GM18519 (cell line): ENCODE measurements around the gene MAGEB1.
A peak's percentile ranks its signal among the peaks of the same experiment; 100 is the strongest.

Experiments
- ATAC-seq: cut with Tn5 transposase; IDR thresholded peaks from one replicate; pipeline ENCODE4 v1.9.1; 2021; ENCODE audit warnings: mild to moderate bottlenecking, moderate library complexity; ENCODE audit not compliant: unreplicated experiment, low FRiP score

The MAGEB1 gene, protein sequence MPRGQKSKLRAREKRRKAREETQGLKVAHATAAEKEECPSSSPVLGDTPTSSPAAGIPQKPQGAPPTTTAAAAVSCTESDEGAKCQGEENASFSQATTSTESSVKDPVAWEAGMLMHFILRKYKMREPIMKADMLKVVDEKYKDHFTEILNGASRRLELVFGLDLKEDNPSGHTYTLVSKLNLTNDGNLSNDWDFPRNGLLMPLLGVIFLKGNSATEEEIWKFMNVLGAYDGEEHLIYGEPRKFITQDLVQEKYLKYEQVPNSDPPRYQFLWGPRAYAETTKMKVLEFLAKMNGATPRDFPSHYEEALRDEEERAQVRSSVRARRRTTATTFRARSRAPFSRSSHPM

DNA sequence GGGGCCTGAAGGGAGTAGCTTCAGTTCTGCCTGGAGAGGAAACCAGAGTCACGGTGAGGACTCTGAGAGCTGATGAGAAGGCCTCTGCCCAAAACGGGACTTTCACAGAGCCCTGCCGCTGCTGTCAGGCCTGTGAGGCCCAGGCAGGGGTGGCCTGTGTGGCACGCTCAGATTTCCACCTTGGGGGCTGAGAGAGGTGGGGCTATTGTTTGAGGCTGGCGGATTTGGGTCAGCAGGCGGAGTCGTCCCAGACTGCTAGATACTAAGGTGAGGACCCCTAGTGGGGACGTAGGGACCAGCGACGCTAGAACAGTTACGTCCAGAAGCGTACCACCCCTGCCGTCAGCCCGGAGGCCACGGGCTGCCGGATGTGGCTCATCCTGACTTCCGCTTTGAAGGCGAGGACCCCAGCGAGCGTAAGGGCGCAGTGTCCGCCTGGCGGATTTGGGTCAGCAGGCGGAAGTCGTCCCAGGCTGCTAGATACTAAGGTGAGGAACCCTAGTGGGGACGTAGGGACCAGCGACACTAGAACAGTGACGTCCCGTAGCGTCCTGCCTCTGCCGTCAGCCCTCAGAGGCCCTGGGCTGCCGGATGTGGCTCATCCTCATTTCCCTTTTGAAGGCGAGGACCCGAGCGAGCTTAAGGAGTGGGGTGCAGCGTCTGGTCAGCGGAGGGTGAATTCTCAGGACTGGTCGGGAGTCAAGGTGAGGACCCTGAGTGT, at the start of gene MAGEB1:
Gene MAGEB1 (plus strand): TSS at position 378 of the 721 bp plus-strand sequence. CDS start 3,348 bp downstream, outside the sequence.
- ATAC-seq: no peak

DNA sequence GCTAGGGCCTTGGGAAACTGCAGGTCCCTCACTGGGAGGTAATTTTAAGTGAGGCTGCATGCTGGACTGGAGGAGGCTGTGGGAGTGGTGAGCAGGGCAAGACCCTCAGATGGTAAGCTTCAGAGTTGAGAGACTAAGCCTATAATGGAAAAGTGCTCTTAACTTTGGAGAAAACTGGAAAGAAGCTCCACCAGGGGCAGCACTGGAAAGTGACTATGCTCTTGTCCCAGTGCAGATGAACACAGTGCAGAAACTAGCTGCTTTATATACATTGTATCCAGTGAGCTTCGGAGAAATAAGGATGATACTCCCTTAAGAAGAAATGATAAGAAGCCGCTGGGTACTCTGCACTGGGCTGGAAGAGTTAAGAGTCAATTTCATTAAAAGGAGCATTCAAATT, 34.8 kb upstream of the MAGEB1 start:
- ATAC-seq: no peak

DNA sequence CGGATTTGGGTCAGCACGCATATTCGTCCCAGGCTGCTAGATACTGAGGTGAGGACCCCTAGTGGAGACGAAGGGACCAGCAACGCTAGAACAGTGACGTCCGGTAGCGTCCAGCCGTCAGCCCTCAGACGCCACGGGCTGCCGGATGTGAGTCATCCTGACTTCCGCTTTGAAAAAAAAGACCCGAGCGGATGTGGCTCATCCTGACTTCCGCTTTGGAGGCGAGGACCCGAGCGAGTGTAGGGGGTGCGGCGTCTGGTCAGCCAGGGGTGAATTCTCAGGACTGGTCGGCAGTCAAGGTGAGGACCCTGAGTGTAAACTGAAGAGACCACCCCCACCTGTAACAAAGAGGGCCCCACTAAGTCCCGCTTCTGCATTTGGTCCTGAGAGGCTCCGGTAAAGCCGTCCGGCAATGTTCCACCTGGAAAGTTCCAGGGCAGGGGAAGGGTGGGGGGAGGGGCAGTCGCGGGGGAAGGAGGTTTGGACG, 31.5 kb upstream of the MAGEB1 start, which contains the start of gene MAGEB2:
Gene MAGEB2 (plus strand): TSS at position 207 of the 487 bp plus-strand sequence. CDS start 3,018 bp downstream, outside the sequence.
- no peak for ATAC-seq

DNA sequence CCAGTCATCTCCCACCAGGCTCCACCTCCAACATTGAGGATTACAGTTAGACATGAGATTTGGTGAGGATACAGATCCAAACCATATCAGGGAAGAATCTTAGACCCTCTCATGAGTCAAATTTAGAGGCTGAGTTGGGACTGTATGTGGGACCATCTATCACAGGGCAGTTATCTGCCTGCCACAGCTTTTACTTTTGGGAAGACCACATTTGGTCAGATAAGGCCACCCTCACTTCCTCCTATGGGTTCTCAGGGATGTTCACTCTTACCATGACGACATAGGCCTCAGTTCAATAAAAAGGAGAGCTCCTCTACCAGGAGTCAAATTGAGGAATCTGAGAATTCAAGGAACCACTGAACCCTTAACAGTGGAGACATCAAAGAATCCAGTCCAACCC, 29.5 kb upstream of the MAGEB1 start:
- no peak for ATAC-seq

DNA sequence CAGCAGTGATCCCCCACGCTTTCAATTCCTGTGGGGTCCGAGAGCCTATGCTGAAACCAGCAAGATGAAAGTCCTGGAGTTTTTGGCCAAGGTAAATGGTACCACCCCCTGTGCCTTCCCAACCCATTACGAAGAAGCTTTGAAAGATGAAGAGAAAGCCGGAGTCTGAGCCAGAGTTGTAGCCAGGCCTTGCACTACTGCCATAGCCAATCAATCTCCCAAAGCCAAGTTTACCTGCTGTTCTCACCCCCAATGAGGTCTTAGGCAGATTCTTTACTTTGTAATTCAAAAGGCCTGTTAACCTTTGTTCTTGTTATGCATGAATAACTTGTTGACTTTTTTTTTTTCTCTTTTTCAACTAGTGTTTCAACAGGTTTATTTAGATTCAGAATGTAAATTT, 27.6 kb upstream of the MAGEB1 start:
- no peak for ATAC-seq

DNA sequence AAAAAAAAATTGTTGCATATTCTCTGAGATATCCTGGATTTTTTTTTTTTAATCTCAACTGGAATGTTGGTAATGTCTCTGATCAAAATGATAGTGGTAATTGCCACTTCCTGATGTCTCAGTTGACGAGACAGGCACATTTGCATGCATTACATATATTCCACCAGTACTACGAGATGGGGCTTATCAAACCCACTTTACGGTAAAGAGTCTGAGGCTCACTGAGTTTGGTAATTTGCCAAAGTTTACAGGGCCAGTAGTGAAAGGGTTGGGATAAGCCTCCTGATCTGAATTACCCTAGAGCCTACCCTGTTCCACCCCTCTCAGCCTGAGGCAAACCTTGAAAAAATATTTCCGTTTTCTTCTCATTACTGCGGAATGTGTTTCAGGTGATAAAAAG, 26.3 kb upstream of the MAGEB1 start:
- no peak for ATAC-seq

DNA sequence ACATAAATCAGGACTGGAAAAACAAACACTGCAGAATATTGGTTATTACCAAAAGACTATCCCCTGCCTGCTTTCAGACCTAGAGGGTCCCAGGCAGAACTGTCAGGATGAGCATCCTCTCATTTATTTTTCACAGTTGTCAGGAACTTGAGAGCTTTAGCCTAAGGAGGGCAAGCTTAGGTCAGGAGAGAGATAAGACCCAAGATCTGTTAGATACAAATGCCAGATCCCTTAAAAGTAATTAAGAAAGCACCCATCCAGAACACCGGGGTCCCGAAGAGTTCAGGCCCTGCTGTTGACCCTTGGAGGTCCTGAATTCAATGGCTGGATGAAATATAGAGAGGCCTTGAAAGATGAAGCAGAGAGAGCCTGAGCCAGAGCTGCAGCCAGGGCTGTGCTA, 22.4 kb upstream of the MAGEB1 start:
- ATAC-seq: no peak

DNA sequence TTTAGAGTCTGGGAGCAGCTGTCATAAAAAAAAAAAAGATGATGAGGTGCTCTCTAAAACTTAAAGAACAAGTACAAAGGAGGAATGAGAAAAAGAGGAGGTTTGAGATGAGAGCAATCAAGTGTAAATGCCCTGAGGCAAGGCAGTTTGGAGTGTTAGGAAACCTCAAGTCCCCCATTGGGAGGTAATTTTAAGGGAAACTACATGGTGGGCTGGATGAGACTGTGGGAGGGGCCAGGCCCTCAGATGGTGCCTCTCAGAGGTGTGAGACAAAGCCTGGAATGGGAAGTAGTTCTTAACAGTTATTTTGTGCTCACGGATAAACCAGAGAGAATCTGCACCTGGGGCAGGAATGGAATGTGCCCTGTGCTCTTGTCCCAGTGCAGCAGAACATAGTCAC, 18.4 kb upstream of the MAGEB1 start:
- no peak for ATAC-seq

DNA sequence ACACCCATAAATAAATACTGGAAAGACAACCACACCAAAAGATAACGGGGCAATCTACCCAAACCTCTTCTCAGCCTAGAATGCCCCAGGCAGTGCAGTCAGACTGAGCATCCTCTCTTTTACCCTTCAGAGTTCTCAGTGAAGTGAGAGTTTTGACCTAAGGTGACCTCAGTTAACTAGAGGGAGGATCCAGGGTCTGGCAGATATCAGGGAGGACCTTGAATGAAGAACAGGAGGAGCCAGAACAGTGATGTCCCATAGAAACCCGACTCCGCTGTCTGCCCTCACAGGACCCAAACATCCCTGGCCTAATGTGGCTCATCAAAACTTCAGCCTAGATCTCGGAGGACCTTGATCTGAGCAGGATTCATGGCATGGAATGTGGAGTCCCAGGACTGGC, 16.6 kb upstream of the MAGEB1 start, which contains the start of gene MAGEB3:
Gene MAGEB3 (plus strand): TSS at position 263 of the 400 bp plus-strand sequence. CDS start 5,268 bp downstream, outside the sequence.
- no peak for ATAC-seq

DNA sequence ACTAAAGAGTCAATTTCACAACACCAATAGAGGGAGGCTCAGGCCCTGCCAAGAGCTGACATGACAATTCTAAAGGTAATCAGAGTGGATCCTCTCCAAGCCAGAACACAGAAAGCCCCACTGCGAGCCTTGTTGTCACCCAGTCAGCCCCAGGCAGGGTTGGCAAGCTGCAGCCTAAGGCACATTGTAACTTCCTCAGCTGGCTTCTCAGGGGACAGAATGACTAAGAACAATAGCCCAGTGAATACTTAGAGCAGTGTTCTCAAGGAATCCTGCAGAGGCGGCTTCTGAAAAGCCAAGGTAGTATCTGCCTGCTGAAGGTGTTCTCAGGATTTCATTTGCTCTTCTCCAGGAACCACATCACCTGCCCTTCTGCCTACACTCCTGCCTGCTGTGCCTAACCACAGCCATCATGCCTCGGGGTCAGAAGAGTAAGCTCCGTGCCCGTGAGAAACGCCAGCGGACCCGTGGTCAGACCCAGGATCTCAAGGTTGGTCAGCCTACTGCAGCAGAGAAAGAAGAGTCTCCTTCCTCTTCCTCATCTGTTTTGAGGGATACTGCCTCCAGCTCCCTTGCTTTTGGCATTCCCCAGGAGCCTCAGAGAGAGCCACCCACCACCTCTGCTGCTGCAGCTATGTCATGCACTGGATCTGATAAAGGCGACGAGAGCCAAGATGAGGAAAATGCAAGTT, 5.1 kb upstream of the MAGEB1 start, which contains the start of gene MAGEB4:
Gene MAGEB4 (plus strand): TSS at position 277 of the 692 bp plus-strand sequence. CDS start 136 bp downstream, at position 413.
- ATAC-seq: no peak

DNA sequence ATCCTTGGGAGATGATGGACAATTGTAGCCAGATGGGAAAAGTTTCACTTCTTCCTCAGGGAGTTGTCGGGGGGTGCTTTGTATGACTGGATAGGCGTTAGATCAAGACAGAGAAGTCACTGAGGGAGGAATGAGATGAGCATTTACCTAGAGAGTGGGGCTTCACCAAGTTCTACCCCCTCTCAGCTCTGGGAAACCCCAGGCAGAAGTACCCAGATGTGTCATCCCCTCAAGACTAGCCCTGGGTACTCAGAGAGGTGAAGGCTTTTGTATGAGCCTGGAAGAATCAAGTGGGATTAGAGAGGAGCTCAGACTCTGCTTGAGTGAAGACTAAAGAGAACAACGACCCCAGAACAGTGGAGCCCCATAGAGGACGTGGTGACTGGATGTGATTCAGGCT, 1.9 kb downstream of the MAGEB1 start:
- peak; percentile 60 for ATAC-seq

DNA sequence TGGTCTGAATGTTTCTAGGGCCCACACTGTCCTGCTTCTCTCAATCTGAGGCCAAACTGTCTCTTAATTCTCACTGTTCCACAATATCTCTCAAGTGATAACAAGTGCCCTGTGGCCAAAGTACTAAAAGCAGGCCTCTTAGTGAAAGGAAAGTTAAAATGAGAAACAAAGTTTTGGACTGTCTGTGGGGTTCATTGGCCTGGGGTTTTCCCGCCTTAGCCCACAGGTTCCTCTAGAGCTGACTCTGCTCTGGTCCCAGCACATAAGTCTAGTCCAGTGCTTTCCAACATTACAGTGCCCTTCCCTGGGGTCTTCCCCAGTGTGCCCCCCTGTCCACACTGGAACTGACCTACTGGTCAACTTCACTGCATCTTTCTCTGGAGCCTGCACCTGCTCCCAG, 6.3 kb downstream of the MAGEB1 start:
- ATAC-seq: no peak

DNA sequence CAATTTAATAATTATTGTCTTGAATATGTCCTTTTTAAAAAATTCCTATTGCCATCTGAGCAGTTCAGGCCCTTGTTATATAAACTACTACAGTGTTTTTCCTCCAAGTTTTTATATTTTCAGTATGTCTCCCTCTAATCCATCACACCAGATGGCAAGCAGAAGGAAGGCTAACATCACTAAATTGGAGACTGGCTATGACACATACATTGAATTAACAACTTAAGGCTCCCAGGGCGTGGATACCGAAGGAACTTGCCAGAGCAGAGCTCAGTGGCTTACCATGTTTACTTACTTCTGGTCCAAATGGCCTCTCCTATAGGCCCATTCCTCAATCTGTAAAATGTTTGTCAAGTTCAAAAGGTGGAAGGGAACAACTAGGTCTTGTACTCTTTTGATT, 13.0 kb downstream of the MAGEB1 start:
- no peak for ATAC-seq

DNA sequence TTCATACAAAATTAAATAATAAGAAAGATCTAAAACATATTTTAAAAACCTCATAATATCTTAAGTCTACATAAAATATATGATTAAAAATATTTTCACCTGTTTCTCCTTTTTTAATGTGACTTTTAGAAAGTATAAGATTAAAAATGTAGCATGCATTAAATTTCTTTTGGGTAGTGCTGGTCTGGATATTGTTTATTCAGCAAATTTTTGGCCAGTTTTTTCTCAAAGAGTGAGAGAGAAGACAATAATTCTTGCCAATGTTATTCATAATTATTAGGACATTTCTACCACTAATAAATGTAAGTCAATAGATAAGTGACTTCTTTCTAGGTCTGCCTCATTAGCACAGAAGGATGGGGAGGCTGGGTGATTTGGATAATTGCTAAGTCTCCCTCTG, 14.1 kb downstream of the MAGEB1 start:
- no peak for ATAC-seq

DNA sequence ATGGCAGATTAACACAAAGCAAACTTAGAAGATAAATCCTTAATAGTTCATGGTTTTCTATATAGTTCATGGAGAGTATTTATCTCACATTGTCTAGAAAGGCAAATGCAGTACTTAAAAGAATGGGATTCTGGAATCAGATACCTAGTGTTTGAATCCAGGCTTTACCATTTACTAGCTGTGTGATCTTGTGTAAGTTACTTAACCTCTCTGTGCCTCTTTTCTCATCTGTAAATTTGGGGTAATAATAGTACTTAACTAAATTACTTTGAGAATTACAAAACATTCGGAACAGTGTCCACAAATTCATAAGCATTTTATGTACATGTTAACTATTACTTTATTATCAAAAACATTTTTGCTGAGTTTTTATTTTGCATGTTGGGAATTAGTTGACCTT, 15.8 kb downstream of the MAGEB1 start:
- ATAC-seq: no peak

DNA sequence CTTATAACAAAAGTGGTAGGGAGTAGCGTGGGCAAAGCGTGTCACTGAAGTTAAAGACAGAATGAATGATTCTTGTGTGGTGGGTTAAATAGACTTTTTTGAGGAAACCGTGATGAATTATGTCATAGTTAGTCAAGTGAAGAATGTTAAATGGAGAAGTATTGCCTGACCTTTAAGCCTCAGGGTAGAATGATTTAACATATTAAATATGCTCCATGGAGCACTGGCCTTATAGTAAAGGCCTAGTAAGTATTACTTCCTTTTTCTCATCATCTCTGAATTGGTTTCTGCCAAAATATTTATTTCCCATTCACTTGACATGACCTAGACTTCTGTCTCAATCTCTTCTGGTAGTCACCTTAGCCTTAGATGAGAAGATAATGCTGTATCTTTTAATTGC, 23.7 kb downstream of the MAGEB1 start:
- ATAC-seq: no peak

DNA sequence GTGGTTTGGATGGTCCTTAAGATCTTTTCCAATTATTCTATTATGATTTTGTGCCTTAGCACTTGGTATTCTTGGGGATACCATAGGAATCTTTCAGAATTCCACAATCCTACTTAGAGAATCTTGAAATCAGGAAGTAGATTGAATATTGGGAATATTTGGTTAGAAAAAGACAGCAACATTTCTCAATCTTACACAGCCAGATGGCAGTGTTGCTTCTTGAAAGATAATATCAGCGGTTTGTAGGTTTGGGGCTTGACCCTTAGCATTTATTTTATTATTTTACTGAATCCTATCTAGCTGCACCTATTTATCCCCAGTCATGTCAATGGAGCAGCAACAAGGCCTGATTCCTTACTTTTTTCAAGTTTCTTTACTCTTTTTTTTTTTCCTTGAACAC, 28.6 kb downstream of the MAGEB1 start:
- no peak for ATAC-seq

DNA sequence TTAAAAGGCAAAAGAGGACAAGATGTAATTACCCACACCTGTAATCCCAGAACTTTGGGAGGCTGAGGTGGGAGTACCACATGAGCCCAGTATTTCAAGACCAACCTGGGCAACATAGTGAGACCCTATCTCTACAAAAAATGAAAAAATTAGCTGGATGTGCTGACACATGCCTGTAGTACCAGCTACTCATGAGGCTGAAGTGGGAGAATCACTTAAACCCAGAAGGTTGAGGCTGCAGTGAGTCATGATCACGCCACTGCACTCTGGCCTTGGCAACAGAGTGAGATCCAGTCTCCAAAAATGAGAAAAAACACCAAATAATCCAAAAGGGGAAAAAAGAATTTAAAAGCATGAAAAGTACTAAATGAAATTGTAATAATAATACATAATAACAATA, 31.4 kb downstream of the MAGEB1 start:
- no peak for ATAC-seq

DNA sequence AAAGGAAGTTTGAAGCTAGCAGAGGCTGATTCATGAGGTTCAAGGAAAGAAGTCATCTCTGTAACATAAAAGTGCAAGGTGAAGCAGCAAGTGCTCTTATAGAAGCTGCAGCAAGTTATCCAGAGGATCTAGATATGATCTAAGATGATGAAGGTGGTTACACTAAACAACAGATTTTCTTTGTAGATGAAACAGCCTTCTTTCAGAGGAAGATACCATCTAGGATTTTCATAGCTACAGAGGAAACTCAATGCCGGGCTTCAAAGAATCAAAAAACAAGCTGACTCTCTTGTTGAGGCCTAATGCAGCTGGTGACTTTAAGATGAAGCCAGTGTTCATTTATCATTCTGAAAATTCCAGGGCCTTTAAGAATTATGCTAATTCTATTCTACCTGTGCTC, 33.5 kb downstream of the MAGEB1 start:
- ATAC-seq: no peak

DNA sequence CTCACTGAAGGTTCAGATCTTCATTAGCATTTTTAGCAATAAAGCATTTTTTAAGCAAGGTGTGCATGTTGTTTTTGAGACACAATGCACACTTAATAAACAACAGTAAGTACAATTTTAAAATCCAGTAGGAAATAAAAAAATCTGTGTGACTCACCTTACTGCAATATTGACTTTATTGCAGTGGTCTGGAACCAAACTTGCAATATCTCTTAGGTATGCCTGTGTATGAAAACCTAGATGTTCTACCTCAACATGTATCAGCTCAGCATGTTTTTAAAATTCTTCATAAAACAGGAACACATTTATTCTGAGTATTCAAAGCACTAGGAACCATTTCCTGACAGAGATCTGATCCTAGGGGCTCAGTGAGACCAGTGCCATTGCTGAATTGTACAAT, 35.6 kb downstream of the MAGEB1 start:
- no peak for ATAC-seq
